Lung (tissue), 12 donors: ENCODE data around the gene GNA15. TPM values are rescaled to one million over a fixed set of nuclear protein-coding genes. Genes with fewer than 3 reads are reported as not detected.

Experiments
- ATAC-seq: fragments of 200-7000 bp; cut with Tn5 transposase; one replicate; pipeline ENCODE4 v1.9.1; 2020; ENCODE audit warnings: moderate number of reproducible peaks; ENCODE audit not compliant: insufficient read depth, low FRiP score
- DNase-seq, 3 donors: peaks; one replicate each; pipeline ENCODE4 v3.0.0-alpha.2; 2013 to 2017
- H3K27ac ChIP-seq, 2 donors: one replicate each; pipeline ENCODE4 v1.5.1; 2013; ENCODE audit warnings: mild to moderate bottlenecking in 2 of 2, moderate library complexity in 2 of 2, control low read depth in 1 of 2, inconsistent platforms in 1 of 2, low read depth in 1 of 2, low read length in 1 of 2
- H3K27me3 ChIP-seq, 3 donors: one replicate each; pipeline ENCODE4 v1.5.1; 2013; ENCODE audit warnings: low read length in 2 of 3; ENCODE audit not compliant: control insufficient read depth in 3 of 3, insufficient read depth in 3 of 3
- H3K36me3 ChIP-seq, 4 donors: one replicate each; pipeline ENCODE4 v1.5.1; 2013; ENCODE audit warnings: low read length in 4 of 4, mild to moderate bottlenecking in 1 of 4, moderate library complexity in 1 of 4; ENCODE audit not compliant: control insufficient read depth in 4 of 4, insufficient read depth in 4 of 4
- H3K4me1 ChIP-seq, 5 donors: one replicate each; pipeline ENCODE4 v1.5.1; 2013; ENCODE audit warnings: low read length in 5 of 5, mild to moderate bottlenecking in 2 of 5, moderate library complexity in 1 of 5; ENCODE audit not compliant: control insufficient read depth in 5 of 5, insufficient read depth in 5 of 5
- H3K4me3 ChIP-seq: one replicate; pipeline ENCODE4 v1.5.1; 2013; ENCODE audit warnings: mild to moderate bottlenecking, control low read depth, moderate library complexity
- H3K9ac ChIP-seq, 2 donors: one replicate each; pipeline ENCODE4 v1.5.1; 2013; ENCODE audit warnings: low read length in 2 of 2, control low read depth in 1 of 2; ENCODE audit not compliant: insufficient read depth in 1 of 2
- H3K9me3 ChIP-seq, 4 donors: one replicate each; pipeline ENCODE4 v1.5.1; 2013; ENCODE audit warnings: low read length in 3 of 4, mild to moderate bottlenecking in 1 of 4, moderate library complexity in 1 of 4; ENCODE audit not compliant: control insufficient read depth in 4 of 4, insufficient read depth in 3 of 4
- CTCF ChIP-seq: IDR thresholded peaks from 2 replicates; pipeline ENCODE4 v1.5.1; 2012; ENCODE audit warnings: mild to moderate bottlenecking; ENCODE audit errors: control extremely low read depth, extremely low read depth
- WGBS, 2 donors: extraction: QIAGEN DNeasy Blood & Tissue Kit; methylation state at CpG; one replicate each; pipeline ENCODE4 v1.1.7; 2013; 5-methylcytosine and 5-hydroxymethylcytosine counted together
- polyA plus RNA-seq, 2 donors: library from polyadenylated mRNA; stranded (reverse); fragments of 200-250 nt; gene quantifications; one replicate each; pipeline ENCODE4 v1.2.1, GENCODE V29; 2013
- total RNA-seq, 2 donors: library from RNA; depleted of rRNA in 1 of 2; stranded (reverse); fragments of >200 nt in 1 of 2; gene quantifications; one replicate each; pipeline ENCODE4 v1.2.1, GENCODE V29; 2014 to 2021
- donor health status: control.
- donor health status: control.
- donor health status: Bipolar disorder and iron deficiency.
- donor health status: healthy.
- donor health status: DM: yes; HTN: yes; CAD: no.

GNA15 gene
- total and polyA plus RNA-seq, 4 donors = 18.6 to 65.4 (median 28.7) TPM

GRCh38 chr19:3194106-3195087, 58.6 kb downstream of the GNA15 start:
- DNase-seq (no peak), ATAC-seq (no peak)
- Histone ChIP-seq H3K9me3 (no peaks in the 10 kb centered on the region), H3K9ac (no peak overlapping the region), H3K4me3 (no peak overlapping the region), H3K36me3 (peaks cover 0 to 53% (median 0%) of the 10 kb centered on the region in 4 donors), H3K27ac (no peak overlapping the region), H3K4me1 (no peaks in the 10 kb centered on the region), H3K27me3 (no peaks in the 10 kb centered on the region)
- no peak for TF ChIP-seq CTCF
- 88 to 92% methylated on average over 17 of the region's 17 CpGs for WGBS, 2 donors

- no peaks in the 10 kb centered on the region for H3K4me1 ChIP-seq
- ATAC-seq (no peak), DNase-seq (no peak)
- no peak overlapping the region for H3K4me3 ChIP-seq
- no peak overlapping the region for H3K27ac ChIP-seq
- H3K27me3 ChIP-seq = no peaks in the 10 kb centered on the region
- peaks cover 0 to 49% (median 0%) of the 10 kb centered on the region in 4 donors for H3K36me3 ChIP-seq
- no peak for TF ChIP-seq CTCF
- H3K9me3 ChIP-seq = no peaks in the 10 kb centered on the region
- 93 to 95% methylated on average over 41 to 42 of the region's 42 CpGs for WGBS, 2 donors
- no peak overlapping the region for H3K9ac ChIP-seq
These were observed 60.5 kb downstream of the GNA15 start for GRCh38 chr19:3196064-3196932.

GRCh38 chr19:3196933-3197205, 61.0 kb downstream of the GNA15 start:
- Histone ChIP-seq H3K36me3 (peaks cover 0 to 50% (median 0%) of the 10 kb centered on the region in 4 donors), H3K4me3 (no peak overlapping the region), H3K27ac (no peak overlapping the region), H3K27me3 (no peaks in the 10 kb centered on the region), H3K9ac (no peak overlapping the region), H3K4me1 (no peaks in the 10 kb centered on the region), H3K9me3 (no peaks in the 10 kb centered on the region)
- no peak for DNase-seq
- 94 to 99% methylated on average over 12 to 14 of the region's 14 CpGs for WGBS, 2 donors
- ATAC-seq = no peak
- no peak for TF ChIP-seq CTCF
